ENCODE data around the gene HSD3B7. TPM values are rescaled to one million over a fixed set of nuclear protein-coding genes. Genes with fewer than 3 reads are reported as not detected.

Gene HSD3B7
- total and polyA plus RNA-seq, 2 donors (not counting 1 experiment from before 2014, with no cell fraction given), result 0.89 to 1.2 TPM

GRCh38 chr16:31025339-31025738 lies 40.3 kb downstream of the HSD3B7 start:
- H3K4me1 ChIP-seq (ENCODE audit: control insufficient read depth in 2 of 2, insufficient read depth in 2 of 2, low read length in 2 of 2), result no peaks in the 10 kb centered on the region
- no peaks in the 10 kb centered on the region for H3K27me3 ChIP-seq (replicated peaks in 1 of 4; ENCODE audit: control extremely low read depth in 1 of 4, control insufficient read depth in 3 of 4, insufficient read depth in 4 of 4, low read length in 3 of 4)
- H3K4me3 ChIP-seq (ENCODE audit: control extremely low read depth in 1 of 5, extremely low read depth in 1 of 5, insufficient read depth in 1 of 5, low read depth in 2 of 5, low read length in 4 of 5), result no peak overlapping the region
- DNase-seq (no peak), ATAC-seq (ENCODE audit: low read depth) (no peak)
- no peak overlapping the region for H3K9ac ChIP-seq (ENCODE audit: low read length)
- no peak overlapping the region for H3K4me2 ChIP-seq (replicated peaks; ENCODE audit: low read depth, low read length, poor library complexity, severe bottlenecking)
- TF ChIP-seq CTCF (IDR thresholded peaks at IDR 0.05), result no peak
- no peak for TF ChIP-seq EZH2 (IDR thresholded peaks at IDR 0.05; ENCODE audit: borderline replicate concordance, insufficient read depth, low read depth, low read length, poor library complexity, severe bottlenecking)
- Mint-ChIP-seq H3K27ac (no peak overlapping the region), H3K27me3 (no peaks in the 10 kb centered on the region), H3K4me3 (no peak overlapping the region), H3K9me3 (ENCODE audit: insufficient read depth) (no peaks in the 10 kb centered on the region), H3K4me1 (no peaks in the 10 kb centered on the region)
- no peaks in the 10 kb centered on the region for H3K36me3 ChIP-seq (replicated peaks in 1 of 2; ENCODE audit: control extremely low read depth in 1 of 2, control insufficient read depth in 1 of 2, extremely low read depth in 1 of 2, insufficient read depth in 2 of 2, low read length in 1 of 2)
- no peak overlapping the region for H3K27ac ChIP-seq (ENCODE audit: low read length in 2 of 2)
- H2AFZ ChIP-seq (ENCODE audit: insufficient read depth, low read depth, low read length, poor library complexity, severe bottlenecking), result no peak overlapping the region
- WGBS (ENCODE audit: insufficient coverage), result 89% methylated on average over 4 of the region's 5 CpGs
- ChIA-PET POLR2A (interaction anchor here (0.6 kb wide), 1 partner anchor 11 kb away, joined by 4 read pairs; no protein-coding TSS in a partner anchor), CTCF (interaction anchor here (1.0 kb wide), 1 partner anchor 28 kb away, joined by 3 read pairs; no protein-coding TSS in a partner anchor)
- H3K79me2 ChIP-seq (ENCODE audit: control insufficient read depth, insufficient read depth, low read length), result no peaks in the 10 kb centered on the region
- H3K9me3 ChIP-seq (ENCODE audit: control extremely low read depth in 1 of 3, control insufficient read depth in 2 of 3, insufficient read depth in 1 of 3, low read length in 2 of 3), result no peaks in the 10 kb centered on the region
- intact Hi-C loops (cut with micrococcal nuclease), result no loop called here
- no peaks in the 10 kb centered on the region for H4K20me1 ChIP-seq (ENCODE audit: control insufficient read depth, insufficient read depth, low read length, poor library complexity, severe bottlenecking)

- no peaks in the 10 kb centered on the region for H3K27me3 ChIP-seq (replicated peaks in 1 of 4; ENCODE audit: control extremely low read depth in 1 of 4, control insufficient read depth in 3 of 4, insufficient read depth in 4 of 4, low read length in 3 of 4)
- Mint-ChIP-seq H3K4me3 (no peak overlapping the region), H3K9me3 (ENCODE audit: insufficient read depth) (no peaks in the 10 kb centered on the region), H3K4me1 (peaks cover 16% of the 10 kb centered on the region), H3K27me3 (no peaks in the 10 kb centered on the region), H3K27ac (no peak overlapping the region)
- H3K27ac ChIP-seq (ENCODE audit: low read length in 2 of 2), result no peak overlapping the region
- DNase-seq (no peak), ATAC-seq (ENCODE audit: low read depth) (no peak)
- no peaks in the 10 kb centered on the region for H3K36me3 ChIP-seq (replicated peaks in 1 of 2; ENCODE audit: control extremely low read depth in 1 of 2, control insufficient read depth in 1 of 2, extremely low read depth in 1 of 2, insufficient read depth in 2 of 2, low read length in 1 of 2)
- no peak overlapping the region for H3K4me2 ChIP-seq (replicated peaks; ENCODE audit: low read depth, low read length, poor library complexity, severe bottlenecking)
- peaks cover 4 to 12% of the 10 kb centered on the region in 2 donors for H3K4me1 ChIP-seq (ENCODE audit: control insufficient read depth in 2 of 2, insufficient read depth in 2 of 2, low read length in 2 of 2)
- peaks cover 0 to 6% (median 0%) of the 10 kb centered on the region in 3 donors for H3K9me3 ChIP-seq (ENCODE audit: control extremely low read depth in 1 of 3, control insufficient read depth in 2 of 3, insufficient read depth in 1 of 3, low read length in 2 of 3)
- TF ChIP-seq EZH2 (IDR thresholded peaks at IDR 0.05; ENCODE audit: borderline replicate concordance, insufficient read depth, low read depth, low read length, poor library complexity, severe bottlenecking) (no peak), CTCF (IDR thresholded peaks at IDR 0.05) (no peak)
- ChIA-PET CTCF (no interaction called here), POLR2A (no interaction called here)
- H4K20me1 ChIP-seq (ENCODE audit: control insufficient read depth, insufficient read depth, low read length, poor library complexity, severe bottlenecking), result peaks cover 5% of the 10 kb centered on the region
- no peak overlapping the region for H2AFZ ChIP-seq (ENCODE audit: insufficient read depth, low read depth, low read length, poor library complexity, severe bottlenecking)
- peaks cover 7% of the 10 kb centered on the region for H3K79me2 ChIP-seq (ENCODE audit: control insufficient read depth, insufficient read depth, low read length)
- WGBS (ENCODE audit: insufficient coverage), result no CpG with 5 or more reads among the region's 5 CpGs
- no peak overlapping the region for H3K4me3 ChIP-seq (ENCODE audit: control extremely low read depth in 1 of 5, extremely low read depth in 1 of 5, insufficient read depth in 1 of 5, low read depth in 2 of 5, low read length in 4 of 5)
- no peak overlapping the region for H3K9ac ChIP-seq (ENCODE audit: low read length)
- intact Hi-C loops (cut with micrococcal nuclease), result no loop called here
Measured at GRCh38 chr16:31029272-31029671, 44.3 kb downstream of the HSD3B7 start.
